Measurements from ENCODE around the gene KCNJ11.

DNA sequence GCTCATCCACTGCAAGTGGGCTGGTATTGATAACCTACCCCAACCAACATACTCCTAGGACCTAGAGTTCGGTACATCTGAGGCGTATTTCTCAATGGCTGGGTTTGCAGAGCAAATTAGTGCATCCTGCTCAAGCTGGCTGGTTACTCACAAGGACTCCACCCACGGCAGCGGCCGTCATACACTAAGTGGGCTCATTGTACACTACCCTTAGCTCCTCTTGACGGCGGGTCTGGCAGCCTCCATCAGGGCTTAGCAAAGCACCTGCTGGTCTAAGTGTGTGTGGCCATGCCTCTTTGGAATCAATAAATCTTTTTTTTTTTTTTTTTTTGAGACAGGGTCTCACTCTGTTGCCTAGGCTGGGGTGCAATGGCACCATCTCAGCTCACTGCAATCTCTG is 20.2 kb upstream of the KCNJ11 start:
- TF ChIP-seq, protein P1, sequence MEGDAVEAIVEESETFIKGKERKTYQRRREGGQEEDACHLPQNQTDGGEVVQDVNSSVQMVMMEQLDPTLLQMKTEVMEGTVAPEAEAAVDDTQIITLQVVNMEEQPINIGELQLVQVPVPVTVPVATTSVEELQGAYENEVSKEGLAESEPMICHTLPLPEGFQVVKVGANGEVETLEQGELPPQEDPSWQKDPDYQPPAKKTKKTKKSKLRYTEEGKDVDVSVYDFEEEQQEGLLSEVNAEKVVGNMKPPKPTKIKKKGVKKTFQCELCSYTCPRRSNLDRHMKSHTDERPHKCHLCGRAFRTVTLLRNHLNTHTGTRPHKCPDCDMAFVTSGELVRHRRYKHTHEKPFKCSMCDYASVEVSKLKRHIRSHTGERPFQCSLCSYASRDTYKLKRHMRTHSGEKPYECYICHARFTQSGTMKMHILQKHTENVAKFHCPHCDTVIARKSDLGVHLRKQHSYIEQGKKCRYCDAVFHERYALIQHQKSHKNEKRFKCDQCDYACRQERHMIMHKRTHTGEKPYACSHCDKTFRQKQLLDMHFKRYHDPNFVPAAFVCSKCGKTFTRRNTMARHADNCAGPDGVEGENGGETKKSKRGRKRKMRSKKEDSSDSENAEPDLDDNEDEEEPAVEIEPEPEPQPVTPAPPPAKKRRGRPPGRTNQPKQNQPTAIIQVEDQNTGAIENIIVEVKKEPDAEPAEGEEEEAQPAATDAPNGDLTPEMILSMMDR (IDR thresholded peaks at IDR 0.05): no peak
- no peak for TF ChIP-seq POLR2A (IDR thresholded peaks at IDR 0.05)

All from adrenal gland (tissue), 5 donors.